OCI-LY1 (cell line): Measurements from ENCODE around the gene RGS8.

Source experiments
- EZH2 ChIP-seq: fragments of 200-600 bp; sonication (generic), shearing (Covaris generic); IDR thresholded peaks from 2 replicates; pipeline ENCODE4 v1.8.0; 2017; ENCODE audit warnings: borderline replicate concordance, mixed run types, mild to moderate bottlenecking, antibody characterized with exemption, low read length, moderate library complexity, mixed read lengths
- TF ChIP-seq, protein P1 (sequence below): fragments of 200-600 bp; sonication (generic), shearing (Covaris generic); IDR thresholded peaks from 2 replicates; pipeline ENCODE4 v1.5.1; 2017; ENCODE audit warnings: mild to moderate bottlenecking, antibody characterized with exemption, low read length, moderate library complexity, mixed read lengths

DNA sequence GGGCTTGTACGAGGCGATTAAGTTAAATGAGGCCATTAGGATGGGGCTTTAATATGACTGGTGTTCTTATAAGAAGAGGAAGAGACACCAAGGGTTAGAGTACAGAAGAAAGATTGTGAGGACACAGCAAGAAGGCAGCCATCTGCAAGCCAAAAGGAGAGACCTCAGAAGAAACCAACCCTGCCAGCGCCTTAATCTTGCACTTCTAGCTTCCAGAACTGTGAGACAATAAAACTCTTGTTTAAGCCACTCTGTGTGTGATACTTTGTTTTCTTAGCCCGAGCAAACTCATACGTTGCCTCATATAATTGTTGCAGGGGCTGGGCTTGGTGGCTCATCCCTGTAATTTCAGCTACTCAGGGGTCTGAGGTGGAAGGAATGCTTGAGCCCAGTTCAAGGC is 46.6 kb downstream of the RGS8 start:
- TF ChIP-seq EZH2 = no peak
- TF ChIP-seq, protein P1, sequence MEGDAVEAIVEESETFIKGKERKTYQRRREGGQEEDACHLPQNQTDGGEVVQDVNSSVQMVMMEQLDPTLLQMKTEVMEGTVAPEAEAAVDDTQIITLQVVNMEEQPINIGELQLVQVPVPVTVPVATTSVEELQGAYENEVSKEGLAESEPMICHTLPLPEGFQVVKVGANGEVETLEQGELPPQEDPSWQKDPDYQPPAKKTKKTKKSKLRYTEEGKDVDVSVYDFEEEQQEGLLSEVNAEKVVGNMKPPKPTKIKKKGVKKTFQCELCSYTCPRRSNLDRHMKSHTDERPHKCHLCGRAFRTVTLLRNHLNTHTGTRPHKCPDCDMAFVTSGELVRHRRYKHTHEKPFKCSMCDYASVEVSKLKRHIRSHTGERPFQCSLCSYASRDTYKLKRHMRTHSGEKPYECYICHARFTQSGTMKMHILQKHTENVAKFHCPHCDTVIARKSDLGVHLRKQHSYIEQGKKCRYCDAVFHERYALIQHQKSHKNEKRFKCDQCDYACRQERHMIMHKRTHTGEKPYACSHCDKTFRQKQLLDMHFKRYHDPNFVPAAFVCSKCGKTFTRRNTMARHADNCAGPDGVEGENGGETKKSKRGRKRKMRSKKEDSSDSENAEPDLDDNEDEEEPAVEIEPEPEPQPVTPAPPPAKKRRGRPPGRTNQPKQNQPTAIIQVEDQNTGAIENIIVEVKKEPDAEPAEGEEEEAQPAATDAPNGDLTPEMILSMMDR = no peak
